Dermis microvascular lymphatic vessel endothelial cell (primary cell): ENCODE data around the gene THOC5. TPM values are rescaled to one million over a fixed set of nuclear protein-coding genes. Genes with fewer than 3 reads are reported as not detected.
"Not testable (repeated sequence)": the region's sequence is repeated elsewhere in the genome, so short reads cannot be mapped to it uniquely, and the experiment has no call there.

Experiments
- DNase-seq, 2 donors: peaks; one replicate each; pipeline versions ENCODE4 v3.0.0 to v3.0.0-alpha.2; 2010; ENCODE audit warnings: low read depth in 2 of 2
- total RNA-seq: library from RNA; depleted of rRNA; stranded (reverse); fragments of >200 nt; gene quantifications from 2 replicates; pipeline ENCODE4 v1.2.1, GENCODE V29; 2014

The THOC5 gene
- total RNA-seq, 1 donor from 2014 or later = 28.1 TPM

- DNase-seq = no peak
These were observed 10.3 kb upstream of the THOC5 start for GRCh38 chr22:29563652-29564460.

GRCh38 chr22:29559853-29560252, 6.3 kb upstream of the THOC5 start:
- DNase-seq = no peak

- DNase-seq = no peak
These were observed 5.5 kb upstream of the THOC5 start for GRCh38 chr22:29559030-29559429.

GRCh38 chr22:29555065-29555644, 1.6 kb upstream of the THOC5 start:
- no peak for DNase-seq

GRCh38 chr22:29552357-29552756, 1.2 kb downstream of the THOC5 start:
- DNase-seq = not testable (repeated sequence)

GRCh38 chr22:29550005-29550404, 3.6 kb downstream of the THOC5 start:
- no peak for DNase-seq

- not testable (repeated sequence) for DNase-seq
These were observed 8.5 kb downstream of the THOC5 start for GRCh38 chr22:29545045-29545444.

- DNase-seq = no peak
These were observed 11.7 kb downstream of the THOC5 start for GRCh38 chr22:29541845-29542244.

- peak; percentile 3 to 56 for DNase-seq
These were observed 14.5 kb downstream of the THOC5 start for GRCh38 chr22:29539105-29539504.

GRCh38 chr22:29536411-29536810, 17.1 kb downstream of the THOC5 start:
- DNase-seq = no peak

GRCh38 chr22:29531419-29531818, 22.1 kb downstream of the THOC5 start:
- DNase-seq = no peak

GRCh38 chr22:29530716-29531115, 22.8 kb downstream of the THOC5 start:
- no peak for DNase-seq

- DNase-seq = no peak
These were observed 25.4 kb downstream of the THOC5 start for GRCh38 chr22:29528144-29528543.

- peak in 1 of 2 donors; percentile 40 for DNase-seq
These were observed 28.9 kb downstream of the THOC5 start for GRCh38 chr22:29524442-29525191.

- DNase-seq = no peak
These were observed 29.8 kb downstream of the THOC5 start for GRCh38 chr22:29523761-29524160.

GRCh38 chr22:29521526-29521925, 32.0 kb downstream of the THOC5 start:
- no peak for DNase-seq

GRCh38 chr22:29520851-29521250, 32.7 kb downstream of the THOC5 start:
- DNase-seq = peak in 1 of 2 donors; percentile 89

- DNase-seq = no peak
These were observed 33.6 kb downstream of the THOC5 start for GRCh38 chr22:29519996-29520395.

GRCh38 chr22:29518427-29518826, 35.1 kb downstream of the THOC5 start:
- no peak for DNase-seq

GRCh38 chr22:29517215-29517908, 36.2 kb downstream of the THOC5 start:
- DNase-seq = no peak

- no peak for DNase-seq
These were observed 41.5 kb downstream of the THOC5 start for GRCh38 chr22:29512031-29512430.
